ENCODE measurements around the gene PPP2R5C.
"Not testable (repeated sequence)": the region's sequence is repeated elsewhere in the genome, so short reads cannot be mapped to it uniquely, and the experiment has no call there.

Gene PPP2R5C

GRCh38 chr14:101970830-101971400 is 209.4 kb downstream of the PPP2R5C start:
- H3K4me3 Mint-ChIP-seq = no peak overlapping the region
- no peaks in the 10 kb centered on the region for H3K9me3 Mint-ChIP-seq
- H3K27me3 Mint-ChIP-seq = no peaks in the 10 kb centered on the region
- peaks cover 67% of the 10 kb centered on the region for H3K4me1 Mint-ChIP-seq
- DNase-seq = no peak
- ATAC-seq = no peak
- H3K27ac Mint-ChIP-seq = no peak overlapping the region

- peaks cover 65% of the 10 kb centered on the region for H3K4me1 Mint-ChIP-seq
- H3K27ac Mint-ChIP-seq, DNase-seq: not testable (repeated sequence)
Observed at GRCh38 chr14:101971458-101971857, 209.9 kb downstream of the PPP2R5C start.

GRCh38 chr14:101972126-101972866 is 210.8 kb downstream of the PPP2R5C start:
- H3K9me3 Mint-ChIP-seq = no peaks in the 10 kb centered on the region
- no peak overlapping the region for H3K4me3 Mint-ChIP-seq
- no peaks in the 10 kb centered on the region for H3K27me3 Mint-ChIP-seq
- H3K4me1 Mint-ChIP-seq = peaks cover 57% of the 10 kb centered on the region
- no peak overlapping the region for H3K27ac Mint-ChIP-seq
- DNase-seq (no peak), ATAC-seq (no peak)

More at GRCh38 chr14:101971458-101971857, 209.9 kb downstream of the PPP2R5C start:
- not testable (repeated sequence) for H3K27me3 Mint-ChIP-seq, H3K4me3 Mint-ChIP-seq, H3K9me3 Mint-ChIP-seq, ATAC-seq

- ATAC-seq = no peak
- no peaks in the 10 kb centered on the region for H3K9me3 Mint-ChIP-seq
- peak overlapping the region in 1 of 2 donors; percentile 46 for H3K27ac Mint-ChIP-seq
- H3K4me1 Mint-ChIP-seq = peaks cover 46% of the 10 kb centered on the region
- H3K4me3 Mint-ChIP-seq = no peak overlapping the region
- DNase-seq = no peak
- no peaks in the 10 kb centered on the region for H3K27me3 Mint-ChIP-seq
Observed at GRCh38 chr14:101973356-101973755, 211.8 kb downstream of the PPP2R5C start.

- Mint-ChIP-seq H3K9me3 (no peaks in the 10 kb centered on the region), H3K4me3 (no peak overlapping the region), H3K27me3 (no peaks in the 10 kb centered on the region), H3K4me1 (peaks cover 36% of the 10 kb centered on the region), H3K27ac (no peak overlapping the region)
- DNase-seq = no peak
- ATAC-seq = no peak
Observed at GRCh38 chr14:101975231-101975630, 213.7 kb downstream of the PPP2R5C start.

Measured in stimulated activated naive CD8-positive, alpha-beta T cell treated with anti-CD3 and anti-CD28 coated beads, Interleukin-15, amount 100 ng/mL, for 72 hours (primary cell).